Upper lobe of left lung (tissue), 4 donors: Measurements from ENCODE around the gene IGSF8.

Experiments used
- EP300 ChIP-seq, 4 donors: sonication (generic); formaldehyde crosslinking; IDR thresholded peaks; one replicate each; pipeline ENCODE4 v1.5.1; 2017; ENCODE audit warnings: antibody characterized with exemption in 4 of 4, control low read depth in 2 of 4
- POLR2A ChIP-seq, 4 donors: fragments of 450-650 bp; IDR thresholded peaks; one replicate each; pipeline ENCODE4 v1.5.1; 2016 to 2017; ENCODE audit warnings: antibody characterized with exemption in 4 of 4, mild to moderate bottlenecking in 2 of 4
- POLR2AphosphoS5 ChIP-seq, 2 donors: sonication (generic); formaldehyde crosslinking; IDR thresholded peaks; one replicate each; pipeline ENCODE4 v1.5.1; 2017; ENCODE audit warnings: antibody characterized with exemption in 2 of 2
- TF ChIP-seq, protein P1 (sequence below), 6 experiments: fragments of 450-650 bp in 4 of 6; fragments of 200-600 bp in 2 of 6; sonication (generic) in 2 of 6; IDR thresholded peaks; one replicate each; pipeline ENCODE4 v1.5.1; 2016 to 2019; ENCODE audit warnings: antibody characterized with exemption in 6 of 6

GRCh38 chr1:160112357-160112756 is 13.9 kb upstream of the IGSF8 start:
- no peak for TF ChIP-seq POLR2A (IDR thresholded peaks at IDR 0.05)
- TF ChIP-seq, protein P1, sequence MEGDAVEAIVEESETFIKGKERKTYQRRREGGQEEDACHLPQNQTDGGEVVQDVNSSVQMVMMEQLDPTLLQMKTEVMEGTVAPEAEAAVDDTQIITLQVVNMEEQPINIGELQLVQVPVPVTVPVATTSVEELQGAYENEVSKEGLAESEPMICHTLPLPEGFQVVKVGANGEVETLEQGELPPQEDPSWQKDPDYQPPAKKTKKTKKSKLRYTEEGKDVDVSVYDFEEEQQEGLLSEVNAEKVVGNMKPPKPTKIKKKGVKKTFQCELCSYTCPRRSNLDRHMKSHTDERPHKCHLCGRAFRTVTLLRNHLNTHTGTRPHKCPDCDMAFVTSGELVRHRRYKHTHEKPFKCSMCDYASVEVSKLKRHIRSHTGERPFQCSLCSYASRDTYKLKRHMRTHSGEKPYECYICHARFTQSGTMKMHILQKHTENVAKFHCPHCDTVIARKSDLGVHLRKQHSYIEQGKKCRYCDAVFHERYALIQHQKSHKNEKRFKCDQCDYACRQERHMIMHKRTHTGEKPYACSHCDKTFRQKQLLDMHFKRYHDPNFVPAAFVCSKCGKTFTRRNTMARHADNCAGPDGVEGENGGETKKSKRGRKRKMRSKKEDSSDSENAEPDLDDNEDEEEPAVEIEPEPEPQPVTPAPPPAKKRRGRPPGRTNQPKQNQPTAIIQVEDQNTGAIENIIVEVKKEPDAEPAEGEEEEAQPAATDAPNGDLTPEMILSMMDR (IDR thresholded peaks at IDR 0.05), result no peak
- no peak for TF ChIP-seq EP300 (IDR thresholded peaks at IDR 0.05)
- TF ChIP-seq POLR2AphosphoS5 (IDR thresholded peaks at IDR 0.05), result no peak
